ENCODE measurements around the gene HIF1AN.

Gene HIF1AN

GRCh38 chr10:100528123-100528886 lies 7.4 kb upstream of the HIF1AN start:
- no peaks in the 10 kb centered on the region for H3K9me3 ChIP-seq
- peaks cover 12 to 18% of the 10 kb centered on the region in 2 experiments for H3K4me1 ChIP-seq (ENCODE audit: control insufficient read depth in 1 of 2, insufficient read depth in 1 of 2, low read depth in 1 of 2, low read length in 1 of 2)
- H3K27ac ChIP-seq = no peak overlapping the region
- peaks cover 39% of the 10 kb centered on the region for H3K36me3 ChIP-seq
- TF ChIP-seq CTCF (IDR thresholded peaks at IDR 0.05) = no peak
- no peaks in the 10 kb centered on the region for H3K27me3 ChIP-seq
- peak overlapping the region; percentile 75 to 87 for H3K4me3 ChIP-seq (ENCODE audit: low read depth in 1 of 2, low read length in 1 of 2)

GRCh38 chr10:100528921-100529474 lies 6.7 kb upstream of the HIF1AN start:
- H3K36me3 ChIP-seq = peaks cover 32% of the 10 kb centered on the region
- H3K27me3 ChIP-seq = no peaks in the 10 kb centered on the region
- no peak for TF ChIP-seq CTCF (IDR thresholded peaks at IDR 0.05)

GRCh38 chr10:100529475-100530298 lies 6.1 kb upstream of the HIF1AN start, which contains the start of gene NDUFB8:
Gene NDUFB8 (minus strand): TSS chr10:100529871. CDS start chr10:100529851, 20 bp downstream.
- Histone ChIP-seq H3K4me3 (ENCODE audit: low read depth in 1 of 2, low read length in 1 of 2) (peak within 1 kb of the TSS; percentile 75 to 87), H3K4me1 (ENCODE audit: control insufficient read depth in 1 of 2, insufficient read depth in 1 of 2, low read depth in 1 of 2, low read length in 1 of 2) (peaks cover 12 to 18% of the 10 kb centered on the region in 2 experiments), H3K27me3 (no peaks in the 10 kb centered on the region), H3K27ac (peak within 1 kb of the TSS; percentile 44), H3K36me3 (peaks cover 25% of the 10 kb centered on the region), H3K9me3 (no peaks in the 10 kb centered on the region)
- no peak for TF ChIP-seq CTCF (IDR thresholded peaks at IDR 0.05)

More at GRCh38 chr10:100528921-100529474, 6.7 kb upstream of the HIF1AN start:
- Histone ChIP-seq H3K4me3 (ENCODE audit: low read depth in 1 of 2, low read length in 1 of 2) (peak overlapping the region; percentile 75 to 87), H3K4me1 (ENCODE audit: control insufficient read depth in 1 of 2, insufficient read depth in 1 of 2, low read depth in 1 of 2, low read length in 1 of 2) (peaks cover 12 to 18% of the 10 kb centered on the region in 2 experiments), H3K27ac (peak overlapping the region; percentile 44), H3K9me3 (no peaks in the 10 kb centered on the region)

GRCh38 chr10:100531761-100532160 lies 4.0 kb upstream of the HIF1AN start:
- no peak overlapping the region for H3K27ac ChIP-seq
- H3K4me1 ChIP-seq (ENCODE audit: control insufficient read depth in 1 of 2, insufficient read depth in 1 of 2, low read depth in 1 of 2, low read length in 1 of 2) = peaks cover 27 to 32% of the 10 kb centered on the region in 2 experiments
- no peak for TF ChIP-seq CTCF (IDR thresholded peaks at IDR 0.05)
- H3K27me3 ChIP-seq = no peaks in the 10 kb centered on the region
- peaks cover 5% of the 10 kb centered on the region for H3K36me3 ChIP-seq
- H3K4me3 ChIP-seq (ENCODE audit: low read depth in 1 of 2, low read length in 1 of 2) = no peak overlapping the region
- no peaks in the 10 kb centered on the region for H3K9me3 ChIP-seq

- TF ChIP-seq CTCF (IDR thresholded peaks at IDR 0.05) = no peak
- Histone ChIP-seq H3K4me3 (ENCODE audit: low read depth in 1 of 2, low read length in 1 of 2) (no peak overlapping the region), H3K27me3 (no peaks in the 10 kb centered on the region), H3K36me3 (peaks cover 23% of the 10 kb centered on the region), H3K4me1 (ENCODE audit: control insufficient read depth in 1 of 2, insufficient read depth in 1 of 2, low read depth in 1 of 2, low read length in 1 of 2) (peaks cover 27 to 33% of the 10 kb centered on the region in 2 experiments), H3K27ac (no peak overlapping the region), H3K9me3 (no peaks in the 10 kb centered on the region)
Observed at GRCh38 chr10:100534726-100535125, 1.0 kb upstream of the HIF1AN start.
